ENCODE measurements around the gene GMDS.

GMDS gene

GRCh38 chr6:1719922-1720321, 525.5 kb downstream of the GMDS start:
- Mint-ChIP-seq H3K27ac (no peak overlapping the region), H3K4me1 (no peaks in the 10 kb centered on the region), H3K9me3 (no peaks in the 10 kb centered on the region), H3K4me3 (no peak overlapping the region), H3K27me3 (no peaks in the 10 kb centered on the region), H3K36me3 (ENCODE audit: low read depth) (peaks cover 14% of the 10 kb centered on the region)
- DNase-seq: no peak
- ATAC-seq: no peak

- Mint-ChIP-seq H3K36me3 (ENCODE audit: low read depth) (peaks cover 9% of the 10 kb centered on the region), H3K9me3 (no peaks in the 10 kb centered on the region), H3K4me3 (no peak overlapping the region), H3K27ac (no peak overlapping the region), H3K27me3 (no peaks in the 10 kb centered on the region), H3K4me1 (no peaks in the 10 kb centered on the region)
- ATAC-seq (no peak), DNase-seq (no peak)
These were observed 528.5 kb downstream of the GMDS start for GRCh38 chr6:1716868-1717267.

- H3K4me3 Mint-ChIP-seq: no peak overlapping the region
- no peak for ATAC-seq
- no peaks in the 10 kb centered on the region for H3K9me3 Mint-ChIP-seq
- no peak overlapping the region for H3K27ac Mint-ChIP-seq
- H3K36me3 Mint-ChIP-seq (ENCODE audit: low read depth): peaks cover 9% of the 10 kb centered on the region
- DNase-seq: no peak
- H3K4me1 Mint-ChIP-seq: no peaks in the 10 kb centered on the region
- H3K27me3 Mint-ChIP-seq: no peaks in the 10 kb centered on the region
These were observed 529.0 kb downstream of the GMDS start for GRCh38 chr6:1716396-1716795.

- H3K27ac Mint-ChIP-seq: no peak overlapping the region
- peaks cover 8% of the 10 kb centered on the region for H3K36me3 Mint-ChIP-seq (ENCODE audit: low read depth)
- ATAC-seq: no peak
- H3K9me3 Mint-ChIP-seq: no peaks in the 10 kb centered on the region
- no peak for DNase-seq
- H3K4me3 Mint-ChIP-seq: no peak overlapping the region
- no peaks in the 10 kb centered on the region for H3K27me3 Mint-ChIP-seq
- no peaks in the 10 kb centered on the region for H3K4me1 Mint-ChIP-seq
These were observed 530.1 kb downstream of the GMDS start for GRCh38 chr6:1715336-1715735.

- H3K27me3 Mint-ChIP-seq: no peaks in the 10 kb centered on the region
- H3K4me3 Mint-ChIP-seq: no peak overlapping the region
- H3K4me1 Mint-ChIP-seq: no peaks in the 10 kb centered on the region
- no peak overlapping the region for H3K27ac Mint-ChIP-seq
- DNase-seq (no peak), ATAC-seq (no peak)
- H3K9me3 Mint-ChIP-seq: no peaks in the 10 kb centered on the region
- peaks cover 8% of the 10 kb centered on the region for H3K36me3 Mint-ChIP-seq (ENCODE audit: low read depth)
These were observed 530.8 kb downstream of the GMDS start for GRCh38 chr6:1714654-1715053.

GRCh38 chr6:1713016-1713600, 532.3 kb downstream of the GMDS start:
- no peaks in the 10 kb centered on the region for H3K9me3 Mint-ChIP-seq
- ATAC-seq: no peak
- H3K27ac Mint-ChIP-seq: no peak overlapping the region

GRCh38 chr6:1712451-1712850, 533.0 kb downstream of the GMDS start:
- peaks cover 5% of the 10 kb centered on the region for H3K36me3 Mint-ChIP-seq (ENCODE audit: low read depth)
- DNase-seq: no peak
- H3K9me3 Mint-ChIP-seq: no peaks in the 10 kb centered on the region
- no peak overlapping the region for H3K4me3 Mint-ChIP-seq
- H3K27me3 Mint-ChIP-seq: no peaks in the 10 kb centered on the region
- no peaks in the 10 kb centered on the region for H3K4me1 Mint-ChIP-seq
- H3K27ac Mint-ChIP-seq: no peak overlapping the region
- no peak for ATAC-seq

More at GRCh38 chr6:1713016-1713600, 532.3 kb downstream of the GMDS start:
- no peaks in the 10 kb centered on the region for H3K4me1 Mint-ChIP-seq
- DNase-seq: no peak
- H3K27me3 Mint-ChIP-seq: no peaks in the 10 kb centered on the region
- no peak overlapping the region for H3K4me3 Mint-ChIP-seq
- peaks cover 5% of the 10 kb centered on the region for H3K36me3 Mint-ChIP-seq (ENCODE audit: low read depth)

- DNase-seq (no peak), ATAC-seq (no peak)
- H3K9me3 Mint-ChIP-seq: no peaks in the 10 kb centered on the region
- no peaks in the 10 kb centered on the region for H3K4me1 Mint-ChIP-seq
- H3K4me3 Mint-ChIP-seq: no peak overlapping the region
- H3K27me3 Mint-ChIP-seq: no peaks in the 10 kb centered on the region
- peaks cover 3% of the 10 kb centered on the region for H3K36me3 Mint-ChIP-seq (ENCODE audit: low read depth)
- H3K27ac Mint-ChIP-seq: no peak overlapping the region
These were observed 534.3 kb downstream of the GMDS start for GRCh38 chr6:1711136-1711535.

- DNase-seq: no peak
- H3K4me1 Mint-ChIP-seq: no peaks in the 10 kb centered on the region
- no peaks in the 10 kb centered on the region for H3K9me3 Mint-ChIP-seq
- no peak for ATAC-seq
- no peaks in the 10 kb centered on the region for H3K27me3 Mint-ChIP-seq
- no peaks in the 10 kb centered on the region for H3K36me3 Mint-ChIP-seq (ENCODE audit: low read depth)
- no peak overlapping the region for H3K4me3 Mint-ChIP-seq
- no peak overlapping the region for H3K27ac Mint-ChIP-seq
These were observed 536.2 kb downstream of the GMDS start for GRCh38 chr6:1709234-1709641.

GRCh38 chr6:1708820-1709219, 536.6 kb downstream of the GMDS start:
- DNase-seq (no peak), ATAC-seq (no peak)
- no peaks in the 10 kb centered on the region for H3K27me3 Mint-ChIP-seq

GRCh38 chr6:1708122-1708521, 537.3 kb downstream of the GMDS start:
- DNase-seq (no peak), ATAC-seq (no peak)
- H3K4me3 Mint-ChIP-seq: no peak overlapping the region
- H3K36me3 Mint-ChIP-seq (ENCODE audit: low read depth): no peaks in the 10 kb centered on the region
- H3K27me3 Mint-ChIP-seq: no peaks in the 10 kb centered on the region
- H3K9me3 Mint-ChIP-seq: no peaks in the 10 kb centered on the region
- no peak overlapping the region for H3K27ac Mint-ChIP-seq
- H3K4me1 Mint-ChIP-seq: no peaks in the 10 kb centered on the region

More at GRCh38 chr6:1708820-1709219, 536.6 kb downstream of the GMDS start:
- Mint-ChIP-seq H3K4me1 (no peaks in the 10 kb centered on the region), H3K4me3 (no peak overlapping the region), H3K9me3 (no peaks in the 10 kb centered on the region), H3K36me3 (ENCODE audit: low read depth) (no peaks in the 10 kb centered on the region), H3K27ac (no peak overlapping the region)

- H3K4me3 Mint-ChIP-seq: no peak overlapping the region
- H3K27ac Mint-ChIP-seq: no peak overlapping the region
- no peaks in the 10 kb centered on the region for H3K4me1 Mint-ChIP-seq
- no peak for ATAC-seq
- no peaks in the 10 kb centered on the region for H3K9me3 Mint-ChIP-seq
- DNase-seq: no peak
- H3K36me3 Mint-ChIP-seq (ENCODE audit: low read depth): no peaks in the 10 kb centered on the region
- no peaks in the 10 kb centered on the region for H3K27me3 Mint-ChIP-seq
These were observed 539.8 kb downstream of the GMDS start for GRCh38 chr6:1705630-1706029.

- Mint-ChIP-seq H3K27ac (no peak overlapping the region), H3K27me3 (no peaks in the 10 kb centered on the region), H3K4me1 (no peaks in the 10 kb centered on the region), H3K4me3 (no peak overlapping the region), H3K36me3 (ENCODE audit: low read depth) (no peaks in the 10 kb centered on the region), H3K9me3 (no peaks in the 10 kb centered on the region)
- ATAC-seq (no peak), DNase-seq (no peak)
These were observed 540.2 kb downstream of the GMDS start for GRCh38 chr6:1705183-1705582.

GRCh38 chr6:1704711-1705110, 540.7 kb downstream of the GMDS start:
- Mint-ChIP-seq H3K4me3 (no peak overlapping the region), H3K4me1 (no peaks in the 10 kb centered on the region), H3K36me3 (ENCODE audit: low read depth) (no peaks in the 10 kb centered on the region), H3K9me3 (no peaks in the 10 kb centered on the region), H3K27ac (no peak overlapping the region), H3K27me3 (no peaks in the 10 kb centered on the region)
- DNase-seq: no peak
- ATAC-seq: no peak

GRCh38 chr6:1703923-1704322, 541.5 kb downstream of the GMDS start:
- H3K4me1 Mint-ChIP-seq: no peaks in the 10 kb centered on the region
- no peaks in the 10 kb centered on the region for H3K9me3 Mint-ChIP-seq
- DNase-seq (no peak), ATAC-seq (no peak)
- no peaks in the 10 kb centered on the region for H3K36me3 Mint-ChIP-seq (ENCODE audit: low read depth)
- H3K4me3 Mint-ChIP-seq: no peak overlapping the region
- H3K27me3 Mint-ChIP-seq: no peaks in the 10 kb centered on the region
- H3K27ac Mint-ChIP-seq: no peak overlapping the region

Measured in activated naive CD8-positive, alpha-beta T cell treated with anti-CD3 and anti-CD28 coated beads, Interleukin-2, amount 50 U/mL, for 24 hours (primary cell).